Sigmoid colon (tissue), 4 donors: ENCODE data around the gene EVC.

Experiments
- CTCF ChIP-seq, 4 experiments: fragments of 450-650 bp in 3 of 4; fragments of 200-600 bp in 1 of 4; IDR thresholded peaks; one replicate each; pipeline ENCODE4 v1.5.1; 2016 to 2019; ENCODE audit warnings: antibody characterized with exemption in 4 of 4, mild to moderate bottlenecking in 3 of 4, moderate library complexity in 2 of 4
- POLR2A ChIP-seq, 2 donors: fragments of 450-650 bp; IDR thresholded peaks; one replicate each; pipeline ENCODE4 v1.6.1; 2016; ENCODE audit warnings: antibody characterized with exemption in 2 of 2, mild to moderate bottlenecking in 2 of 2, moderate library complexity in 2 of 2
- POLR2AphosphoS5 ChIP-seq, 4 donors: sonication (generic); formaldehyde crosslinking; IDR thresholded peaks; one replicate each; pipeline ENCODE4 v1.6.1; 2017; ENCODE audit warnings: antibody characterized with exemption in 4 of 4

- TF ChIP-seq POLR2AphosphoS5 (IDR thresholded peaks at IDR 0.05) (no peak), CTCF (IDR thresholded peaks at IDR 0.05) (no peak), POLR2A (IDR thresholded peaks at IDR 0.05) (no peak)
Observed at GRCh38 chr4:5858020-5858769, 147.2 kb downstream of the EVC start.
